MM.1S (cell line): ENCODE data around the gene WDR70.

Experiments
- EZH2 ChIP-seq: fragments of 300-600 bp; sonication (generic); optimal IDR thresholded peaks from 2 replicates; pipeline ENCODE3; 2017; ENCODE audit warnings: low read depth, mild to moderate bottlenecking, antibody characterized with exemption, low read length, mixed read lengths
- EZH2phosphoT487 ChIP-seq: fragments of 300-600 bp; sonication (generic); IDR thresholded peaks from 2 replicates; pipeline ENCODE4 v1.6.1; 2018; ENCODE audit warnings: antibody characterized with exemption, low read length
- TF ChIP-seq, protein P1 (sequence below): fragments of 300-600 bp; sonication (generic); IDR thresholded peaks from 2 replicates; pipeline ENCODE4 v1.5.1; 2016; ENCODE audit warnings: antibody characterized with exemption, low read length, mixed read lengths

DNA sequence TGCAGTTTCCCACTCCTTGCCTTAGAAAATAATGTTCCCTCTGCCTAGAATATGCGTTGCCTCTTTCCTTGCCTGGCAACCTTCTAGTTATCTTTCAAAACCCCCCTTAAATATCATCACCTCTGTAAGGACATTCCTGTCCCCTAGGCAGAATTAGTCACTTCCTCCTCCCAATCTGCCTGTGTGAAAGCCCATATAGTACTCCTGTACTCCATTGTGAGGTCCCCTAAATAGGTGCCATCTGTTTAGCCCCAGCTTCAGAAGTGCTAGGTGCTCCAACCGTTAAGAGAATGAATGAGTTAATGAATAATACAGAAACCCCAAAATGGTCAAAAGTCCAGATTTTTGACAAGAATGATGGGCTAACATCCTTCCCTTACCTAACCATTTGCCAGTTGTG, 279.3 kb downstream of the WDR70 start:
- TF ChIP-seq, protein P1, sequence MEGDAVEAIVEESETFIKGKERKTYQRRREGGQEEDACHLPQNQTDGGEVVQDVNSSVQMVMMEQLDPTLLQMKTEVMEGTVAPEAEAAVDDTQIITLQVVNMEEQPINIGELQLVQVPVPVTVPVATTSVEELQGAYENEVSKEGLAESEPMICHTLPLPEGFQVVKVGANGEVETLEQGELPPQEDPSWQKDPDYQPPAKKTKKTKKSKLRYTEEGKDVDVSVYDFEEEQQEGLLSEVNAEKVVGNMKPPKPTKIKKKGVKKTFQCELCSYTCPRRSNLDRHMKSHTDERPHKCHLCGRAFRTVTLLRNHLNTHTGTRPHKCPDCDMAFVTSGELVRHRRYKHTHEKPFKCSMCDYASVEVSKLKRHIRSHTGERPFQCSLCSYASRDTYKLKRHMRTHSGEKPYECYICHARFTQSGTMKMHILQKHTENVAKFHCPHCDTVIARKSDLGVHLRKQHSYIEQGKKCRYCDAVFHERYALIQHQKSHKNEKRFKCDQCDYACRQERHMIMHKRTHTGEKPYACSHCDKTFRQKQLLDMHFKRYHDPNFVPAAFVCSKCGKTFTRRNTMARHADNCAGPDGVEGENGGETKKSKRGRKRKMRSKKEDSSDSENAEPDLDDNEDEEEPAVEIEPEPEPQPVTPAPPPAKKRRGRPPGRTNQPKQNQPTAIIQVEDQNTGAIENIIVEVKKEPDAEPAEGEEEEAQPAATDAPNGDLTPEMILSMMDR, result no peak
- TF ChIP-seq EZH2 (no peak), EZH2phosphoT487 (no peak)
